Measurements from ENCODE around the gene SAP30BP. TPM values are rescaled to one million over a fixed set of nuclear protein-coding genes. Genes with fewer than 3 reads are reported as not detected.
"Not testable (repeated sequence)": the region's sequence is repeated elsewhere in the genome, so short reads cannot be mapped to it uniquely, and the experiment has no call there.

The SAP30BP gene
- total RNA-seq, 4 donors from 2014 or later: 54.0 to 85.1 (median 74.1) TPM

DNA sequence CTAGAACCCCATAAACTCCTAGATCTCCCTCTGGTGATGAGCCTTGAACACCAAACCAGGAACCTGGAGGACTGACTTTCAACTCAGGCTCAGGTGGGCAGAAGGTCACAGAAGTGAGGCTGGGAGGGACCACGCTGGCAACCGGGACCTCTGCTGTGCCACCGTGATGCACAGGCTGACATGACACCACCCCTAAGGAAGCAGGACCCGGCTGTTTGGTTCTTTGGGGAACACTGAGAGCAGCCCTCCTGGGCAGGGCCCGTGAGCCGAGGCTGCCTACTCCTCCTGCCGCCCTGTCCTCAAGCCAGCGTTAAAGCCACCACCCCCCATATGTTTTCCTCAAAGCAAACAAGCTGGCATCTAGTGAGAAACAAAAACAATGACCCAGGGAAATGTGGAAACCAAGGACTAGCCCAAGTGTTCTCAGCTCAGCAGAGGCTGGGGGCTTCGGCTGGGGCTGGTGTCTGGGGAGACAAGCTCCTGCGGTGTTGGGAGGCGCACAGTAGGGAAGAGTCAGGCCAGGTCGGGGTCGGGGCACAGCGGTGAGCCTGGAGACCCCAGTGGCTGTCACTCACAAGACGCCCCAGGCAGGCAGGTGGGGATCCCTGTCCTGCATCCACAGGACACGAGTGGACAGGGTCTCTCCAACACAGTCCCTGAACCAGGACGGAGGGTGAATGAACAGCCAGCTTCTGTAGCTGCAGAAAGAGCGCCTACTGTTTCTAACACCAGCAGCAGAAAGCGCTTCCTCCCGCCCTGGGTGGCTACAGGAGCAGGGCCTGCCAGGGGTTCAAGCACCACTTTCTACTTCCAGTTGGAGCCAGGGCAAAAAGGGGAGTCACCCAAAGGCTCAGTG lies 32.2 kb upstream of the SAP30BP start:
- intact Hi-C loops (cut with DNase I; ENCODE audit: low total_unique reads): no loop called here

DNA sequence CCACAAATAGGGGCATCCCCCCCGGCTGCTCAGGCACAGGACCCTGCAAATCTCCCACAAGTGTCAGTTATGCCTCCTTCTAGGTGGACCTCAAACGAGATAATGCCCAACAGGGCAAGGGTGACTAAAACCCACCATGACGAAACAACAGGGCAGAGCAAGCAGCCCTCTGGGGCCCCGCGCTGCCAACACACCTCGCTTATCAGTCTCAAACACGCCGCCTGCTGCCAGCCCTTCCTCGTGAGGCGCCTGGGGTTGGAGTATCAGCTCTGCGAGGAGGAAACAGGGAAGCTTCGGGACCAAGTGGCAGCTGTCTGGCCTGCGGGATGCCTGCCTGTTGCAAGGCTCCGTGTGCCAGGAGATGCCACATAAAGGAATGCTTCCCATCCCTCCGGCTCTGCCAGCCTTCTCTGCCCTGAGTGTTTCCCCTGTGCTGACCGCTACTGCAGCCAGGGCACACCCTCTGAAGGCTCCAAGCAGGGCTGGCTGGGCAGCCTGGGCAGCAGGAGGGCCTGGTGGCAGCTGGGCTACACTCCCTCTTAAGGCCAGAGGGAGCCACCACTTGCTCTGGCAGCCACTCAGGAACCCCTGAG lies 31.4 kb upstream of the SAP30BP start:
- intact Hi-C loops (cut with DNase I; ENCODE audit: low total_unique reads): no loop called here
- TF ChIP-seq, protein P1, sequence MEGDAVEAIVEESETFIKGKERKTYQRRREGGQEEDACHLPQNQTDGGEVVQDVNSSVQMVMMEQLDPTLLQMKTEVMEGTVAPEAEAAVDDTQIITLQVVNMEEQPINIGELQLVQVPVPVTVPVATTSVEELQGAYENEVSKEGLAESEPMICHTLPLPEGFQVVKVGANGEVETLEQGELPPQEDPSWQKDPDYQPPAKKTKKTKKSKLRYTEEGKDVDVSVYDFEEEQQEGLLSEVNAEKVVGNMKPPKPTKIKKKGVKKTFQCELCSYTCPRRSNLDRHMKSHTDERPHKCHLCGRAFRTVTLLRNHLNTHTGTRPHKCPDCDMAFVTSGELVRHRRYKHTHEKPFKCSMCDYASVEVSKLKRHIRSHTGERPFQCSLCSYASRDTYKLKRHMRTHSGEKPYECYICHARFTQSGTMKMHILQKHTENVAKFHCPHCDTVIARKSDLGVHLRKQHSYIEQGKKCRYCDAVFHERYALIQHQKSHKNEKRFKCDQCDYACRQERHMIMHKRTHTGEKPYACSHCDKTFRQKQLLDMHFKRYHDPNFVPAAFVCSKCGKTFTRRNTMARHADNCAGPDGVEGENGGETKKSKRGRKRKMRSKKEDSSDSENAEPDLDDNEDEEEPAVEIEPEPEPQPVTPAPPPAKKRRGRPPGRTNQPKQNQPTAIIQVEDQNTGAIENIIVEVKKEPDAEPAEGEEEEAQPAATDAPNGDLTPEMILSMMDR (IDR thresholded peaks at IDR 0.05): no peak
- TF ChIP-seq POLR2A (IDR thresholded peaks at IDR 0.05): no peak
- 74 to 82% methylated on average over 15 of the region's 16 CpGs for WGBS, 2 donors
- H3K4me3 ChIP-seq (ENCODE audit: low read depth, poor library complexity, severe bottlenecking): no peak overlapping the region
- DNase-seq (ENCODE audit: low spot score in 2 of 2): no peak

More for the DNA sequence above, 32.2 kb upstream of the SAP30BP start:
- TF ChIP-seq, protein P1 (IDR thresholded peaks at IDR 0.05): no peak
- no peak for DNase-seq (ENCODE audit: low spot score in 2 of 2)
- H3K4me3 ChIP-seq (ENCODE audit: low read depth, poor library complexity, severe bottlenecking): no peak overlapping the region
- WGBS, 2 donors: 84 to 90% methylated on average over 20 of the region's 20 CpGs

DNA sequence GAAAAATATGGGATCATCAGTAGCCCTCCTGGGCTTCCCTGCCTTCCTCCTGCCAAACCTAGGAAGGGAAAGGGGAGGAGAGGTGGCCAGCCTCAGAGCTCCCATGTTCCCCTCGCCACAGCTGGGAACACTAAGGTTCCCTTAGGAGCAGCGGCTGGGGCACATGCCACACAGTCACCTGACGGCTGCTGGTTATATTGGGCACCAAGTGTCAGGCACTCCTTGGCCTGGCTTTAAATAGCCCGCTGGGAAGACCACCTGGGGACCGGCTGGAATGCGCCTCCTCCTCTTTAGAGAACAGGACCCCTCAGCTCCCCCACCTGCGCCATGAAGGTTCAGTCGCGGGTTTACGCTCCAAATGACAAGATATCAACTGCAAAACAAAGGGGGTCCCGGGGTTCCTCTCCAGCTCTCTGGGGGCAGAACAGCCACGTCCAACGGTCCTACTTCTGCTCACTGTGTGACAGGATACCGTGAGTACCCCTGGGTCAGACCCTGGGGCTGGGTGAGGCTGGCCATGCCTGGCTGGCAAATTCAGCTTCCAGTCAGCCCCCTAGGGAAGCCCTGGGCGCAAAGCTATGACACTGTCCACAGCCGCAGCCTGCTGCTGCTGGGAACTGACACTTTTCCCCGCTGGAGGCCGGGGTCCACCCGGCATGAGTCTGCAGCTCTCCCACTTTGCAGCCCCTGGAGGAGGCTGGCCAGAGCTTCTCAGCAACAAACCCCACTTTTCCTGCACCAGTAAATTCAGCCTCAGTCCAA lies 30.6 kb upstream of the SAP30BP start:
- intact Hi-C loops (cut with DNase I; ENCODE audit: low total_unique reads): no loop called here
- DNase-seq (ENCODE audit: low spot score in 2 of 2): no peak
- 93 to 95% methylated on average over 13 to 19 of the region's 19 CpGs for WGBS, 2 donors
- TF ChIP-seq, protein P1 (IDR thresholded peaks at IDR 0.05): no peak
- no peak for TF ChIP-seq POLR2A (IDR thresholded peaks at IDR 0.05)
- H3K4me3 ChIP-seq (ENCODE audit: low read depth, poor library complexity, severe bottlenecking): no peak overlapping the region

DNA sequence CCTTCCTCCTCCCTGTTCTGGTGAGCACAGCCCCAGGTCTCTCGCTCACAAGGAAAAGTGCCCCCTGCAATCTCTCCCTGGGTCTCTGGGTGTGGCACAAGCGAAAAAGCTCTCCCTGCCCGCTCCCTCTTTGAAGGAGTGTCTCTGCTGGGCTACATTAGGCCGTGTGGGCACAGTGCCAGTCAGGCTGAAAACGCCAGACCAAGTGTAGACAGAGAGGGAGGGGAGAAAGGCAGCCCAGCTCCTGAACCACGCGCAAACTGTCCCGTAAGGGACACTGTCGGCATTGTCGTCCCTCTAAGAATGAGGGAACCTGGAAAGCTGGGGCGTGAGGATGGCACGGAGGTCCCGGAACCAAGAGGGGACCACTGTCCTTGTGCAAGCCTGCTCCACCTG lies 30.0 kb upstream of the SAP30BP start:
- H3K4me3 ChIP-seq (ENCODE audit: low read depth, poor library complexity, severe bottlenecking): no peak overlapping the region
- 83 to 87% methylated on average over 13 of the region's 13 CpGs for WGBS, 2 donors
- TF ChIP-seq, protein P1 (IDR thresholded peaks at IDR 0.05): no peak
- no peak for TF ChIP-seq POLR2A (IDR thresholded peaks at IDR 0.05)
- intact Hi-C loops (cut with DNase I; ENCODE audit: low total_unique reads): no loop called here
- DNase-seq (ENCODE audit: low spot score in 2 of 2): no peak

DNA sequence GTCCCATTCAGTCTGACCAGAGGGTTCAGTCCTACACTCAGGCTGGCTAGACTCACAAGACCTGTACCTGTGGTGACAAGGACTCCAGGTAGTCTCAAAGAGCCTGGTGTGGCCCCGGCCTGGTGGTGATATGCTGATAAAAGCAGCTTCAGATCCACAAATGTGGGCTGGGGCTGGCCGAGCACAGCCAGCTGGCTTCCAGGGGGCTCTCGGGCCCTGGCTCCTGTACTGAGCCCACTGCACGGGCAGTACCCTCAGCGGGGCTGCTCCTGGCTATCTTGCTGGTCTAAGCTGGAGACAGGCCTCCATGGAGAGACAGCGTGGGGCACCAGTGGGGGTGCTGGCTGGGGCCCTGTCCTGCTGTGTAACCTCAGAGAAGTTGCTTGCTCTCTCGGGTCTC lies 29.6 kb upstream of the SAP30BP start:
- TF ChIP-seq, protein P1 (IDR thresholded peaks at IDR 0.05): no peak
- TF ChIP-seq POLR2A (IDR thresholded peaks at IDR 0.05): no peak
- WGBS, 2 donors: 83 to 98% methylated on average over 5 of the region's 7 CpGs
- DNase-seq (ENCODE audit: low spot score in 2 of 2): no peak
- intact Hi-C loops (cut with DNase I; ENCODE audit: low total_unique reads): no loop called here
- no peak overlapping the region for H3K4me3 ChIP-seq (ENCODE audit: low read depth, poor library complexity, severe bottlenecking)

DNA sequence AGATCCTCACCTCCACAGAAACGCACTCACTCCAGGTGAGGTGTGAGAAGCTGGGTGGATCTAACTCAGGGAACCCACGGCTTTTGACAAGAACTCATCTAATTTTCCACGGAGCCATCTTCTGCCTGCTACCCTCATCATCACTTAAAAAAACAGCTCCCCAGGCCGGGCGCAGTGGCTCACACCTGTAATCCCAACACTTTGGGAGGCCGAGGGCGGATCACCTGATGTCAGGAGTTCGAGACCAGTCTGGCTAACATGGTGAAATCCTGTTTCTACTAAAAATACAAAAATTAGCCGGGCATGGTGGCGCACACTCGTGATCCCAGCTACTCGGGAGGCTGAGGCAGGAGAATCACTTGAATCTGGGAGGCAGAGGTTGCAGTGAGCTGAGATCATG lies 29.1 kb upstream of the SAP30BP start:
- DNase-seq (ENCODE audit: low spot score in 2 of 2); H3K4me3 ChIP-seq (ENCODE audit: low read depth, poor library complexity, severe bottlenecking); intact Hi-C loops (cut with DNase I; ENCODE audit: low total_unique reads): not testable (repeated sequence)
- WGBS, 2 donors: 95 to 97% methylated on average over 12 of the region's 12 CpGs

Data from lower leg skin (tissue), 4 donors.